HG03280 (cell line): ENCODE results near the gene PRKX.
"Not testable (repeated sequence)": the region's sequence is repeated elsewhere in the genome, so short reads cannot be mapped to it uniquely, and the experiment has no call there.

Experiments used
- ATAC-seq: cut with Tn5 transposase; IDR thresholded peaks from one replicate; pipeline ENCODE4 v1.9.1; 2021; ENCODE audit warnings: mild to moderate bottlenecking, moderate library complexity; ENCODE audit not compliant: unreplicated experiment

PRKX gene

DNA sequence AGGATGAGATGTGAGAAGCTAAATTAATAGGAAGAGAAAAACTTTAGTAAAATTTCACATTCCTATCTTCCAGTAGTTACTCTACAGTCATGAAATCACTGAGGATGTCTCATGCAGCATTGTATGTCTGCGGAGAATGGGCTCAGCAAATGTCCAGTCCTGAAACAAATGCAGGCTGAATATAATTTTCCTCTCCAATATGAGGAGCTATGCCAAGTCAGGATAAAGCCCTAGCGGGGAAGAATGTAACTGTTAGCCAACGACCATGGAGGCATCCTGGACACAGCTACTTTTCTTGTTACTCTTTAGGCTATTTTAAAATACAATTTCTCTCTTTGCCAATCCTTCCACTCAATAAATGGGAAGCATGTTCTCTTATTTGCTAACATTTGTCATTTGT, 127.7 kb downstream of the PRKX start:
- ATAC-seq, result no peak

DNA sequence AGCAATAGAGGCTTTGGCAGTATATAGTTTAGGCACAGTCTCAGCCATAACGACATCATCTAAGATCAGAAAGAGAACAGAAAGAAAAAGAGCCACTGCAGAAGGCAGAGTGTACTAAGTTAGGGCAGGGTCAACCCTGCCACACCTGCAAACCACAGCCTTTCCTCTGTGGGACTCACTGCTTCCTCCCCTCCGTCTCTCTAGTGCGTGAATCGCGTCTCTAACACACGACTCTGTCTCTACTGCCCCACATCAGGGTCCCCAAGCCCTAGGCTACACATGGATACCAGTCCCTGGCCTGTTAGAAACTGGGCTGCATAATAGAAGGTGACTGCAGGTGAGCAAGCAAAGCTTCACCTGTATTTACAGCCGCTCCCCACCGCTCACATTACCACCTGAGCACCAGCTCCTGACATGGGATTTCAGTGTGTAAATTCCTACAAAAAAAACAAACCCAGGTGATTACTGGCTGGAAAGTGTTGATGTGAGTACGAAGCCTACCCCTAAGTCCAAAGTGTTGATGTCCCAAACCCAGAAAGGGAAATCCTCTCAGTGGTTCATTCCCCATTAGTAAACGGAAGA, 128.9 kb downstream of the PRKX start:
- ATAC-seq, result no peak

DNA sequence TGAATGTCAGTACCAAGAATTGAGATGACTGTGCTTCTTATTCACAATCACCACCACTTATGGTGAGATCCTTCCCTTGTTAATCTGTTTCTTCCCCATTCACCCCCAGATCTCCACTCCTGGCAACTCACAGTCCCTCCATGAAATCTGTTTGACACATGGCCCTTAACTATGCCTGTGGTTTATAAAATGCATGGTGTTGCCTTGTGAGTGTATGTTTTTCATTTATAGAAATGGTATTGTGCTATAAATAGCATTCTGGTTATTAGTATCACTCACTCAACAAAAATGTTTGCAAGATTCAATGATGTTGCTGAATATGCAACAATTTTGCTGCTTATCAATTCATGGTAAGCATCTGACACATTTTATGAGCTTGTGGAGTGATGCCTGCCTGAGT, 131.0 kb downstream of the PRKX start:
- no peak for ATAC-seq

DNA sequence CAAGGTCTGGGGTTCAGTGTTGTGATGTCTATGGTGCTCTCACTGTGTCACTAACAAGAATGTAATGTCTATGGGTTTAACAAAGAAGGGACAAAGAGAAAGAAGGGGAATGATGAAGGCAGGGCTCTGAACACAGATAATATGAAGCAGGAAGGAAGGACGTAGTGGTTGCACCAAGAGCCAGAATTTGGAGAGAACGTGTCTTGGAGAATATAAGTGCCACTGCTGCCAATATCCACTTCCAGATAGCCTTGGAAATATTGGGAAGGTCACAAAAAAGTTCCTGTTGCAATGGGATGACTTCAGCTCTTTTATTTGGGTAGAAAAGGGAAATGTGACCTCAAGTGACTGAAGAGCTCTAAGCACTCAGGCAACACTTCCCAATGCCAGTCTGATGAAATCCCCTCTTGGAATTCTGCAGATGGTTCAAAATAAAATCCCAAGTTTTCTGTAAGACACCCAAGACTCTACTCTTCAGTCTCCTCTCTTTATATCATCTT, 131.8 kb downstream of the PRKX start:
- no peak for ATAC-seq

DNA sequence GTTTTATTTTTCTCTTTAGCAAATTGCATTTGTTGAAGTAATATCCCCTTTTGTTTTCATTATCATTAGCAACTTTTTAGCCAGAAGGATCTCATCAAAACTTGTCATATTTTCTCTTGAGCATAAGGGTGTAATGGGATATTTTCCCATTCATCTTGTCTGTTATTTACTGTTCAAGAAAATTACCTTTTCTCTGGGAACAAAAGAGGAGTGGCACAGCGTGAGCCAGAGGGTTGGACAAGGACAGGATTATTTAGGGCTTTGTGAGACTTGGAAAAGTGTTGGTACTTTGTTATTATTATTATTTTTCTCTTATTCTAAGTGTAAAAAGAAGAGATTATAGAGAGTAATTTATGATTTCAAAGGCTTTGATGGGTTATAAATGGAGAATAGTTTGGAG, 135.9 kb downstream of the PRKX start:
- ATAC-seq, result no peak

DNA sequence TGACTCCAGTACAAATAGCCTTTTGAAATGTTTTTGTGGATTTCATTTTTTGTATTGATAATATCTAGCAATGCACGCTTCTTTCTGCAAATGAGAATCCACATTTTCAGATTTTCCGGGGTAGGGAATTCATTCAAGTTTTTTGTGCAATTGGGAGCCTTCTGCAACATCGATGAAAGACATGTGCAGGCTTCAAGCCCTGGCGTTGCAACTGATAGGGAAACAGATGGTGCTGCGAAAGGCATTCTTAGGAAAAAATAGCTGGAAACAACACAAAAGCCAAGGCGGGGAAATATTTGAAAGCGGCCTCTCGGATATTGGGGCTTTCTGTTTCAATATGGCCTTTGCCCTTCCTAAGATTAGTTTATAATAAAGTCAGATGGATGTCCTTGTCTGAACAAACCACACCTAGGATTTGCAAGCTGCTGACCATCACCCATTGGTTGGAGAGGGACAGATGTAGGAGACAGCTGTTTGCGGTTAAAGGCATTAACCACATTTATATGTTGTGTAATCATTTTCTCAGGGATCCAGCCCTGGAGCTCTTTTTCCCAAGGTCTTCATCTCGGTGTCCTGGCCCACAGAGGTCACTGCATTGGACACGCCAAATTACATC, 136.5 kb downstream of the PRKX start:
- ATAC-seq, result no peak

DNA sequence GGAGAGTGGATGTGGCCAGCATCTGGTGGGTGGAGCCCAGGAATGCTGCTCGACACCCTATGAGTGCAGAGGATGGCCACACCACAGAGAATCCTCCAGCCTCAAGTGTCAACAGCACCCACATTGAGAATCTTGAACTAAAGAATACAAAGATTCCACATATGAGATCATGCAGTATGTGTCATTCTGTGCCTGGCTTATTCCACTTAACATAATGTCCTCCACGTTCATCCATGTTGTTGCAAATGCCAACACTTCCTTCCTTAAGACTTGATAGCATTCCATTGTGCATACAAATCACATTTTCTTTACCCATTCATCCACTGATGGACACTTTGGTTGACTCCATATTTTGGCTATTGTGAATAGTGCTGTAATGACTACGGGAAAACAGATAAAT, 145.8 kb downstream of the PRKX start:
- no peak for ATAC-seq

DNA sequence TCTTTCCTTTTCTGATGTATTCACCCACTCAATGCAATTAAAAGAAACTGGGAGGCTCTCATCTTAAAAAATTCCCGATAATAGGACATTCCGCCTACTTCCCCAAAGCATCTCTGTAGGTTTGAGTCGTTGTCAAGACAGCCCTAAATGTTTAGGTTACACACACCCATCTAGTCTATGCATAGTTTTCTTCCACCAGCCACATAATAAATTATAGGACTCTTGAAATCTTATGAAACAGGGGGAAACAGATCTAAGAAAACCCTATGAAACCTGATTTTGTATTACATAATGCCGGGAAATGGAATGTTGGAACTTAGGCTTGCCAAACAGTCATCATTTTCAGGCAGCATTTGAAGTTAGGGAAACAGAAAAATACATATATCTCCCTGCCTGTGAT, 150.0 kb downstream of the PRKX start:
- no peak for ATAC-seq

DNA sequence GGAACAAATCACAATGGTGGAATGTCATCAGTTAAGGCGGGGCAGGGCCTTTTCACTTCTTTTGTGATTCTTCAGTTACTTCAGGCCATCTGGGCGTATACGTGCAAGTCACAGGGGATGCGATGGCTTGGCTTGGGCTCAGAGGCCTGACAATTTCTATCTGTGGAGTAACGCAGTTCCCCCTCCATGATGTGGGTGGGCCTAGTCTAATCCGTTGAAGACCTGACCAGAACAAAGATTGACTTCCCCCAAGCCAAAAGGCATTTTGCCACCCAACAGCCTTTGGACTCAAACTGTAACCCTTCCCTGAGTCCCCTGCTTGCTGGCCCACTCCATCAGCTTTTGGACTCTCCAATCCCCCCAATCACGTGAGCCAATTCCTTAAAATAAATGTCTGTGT, 153.4 kb downstream of the PRKX start:
- not testable (repeated sequence) for ATAC-seq
